ENCODE data around the gene RAB37.

DNA sequence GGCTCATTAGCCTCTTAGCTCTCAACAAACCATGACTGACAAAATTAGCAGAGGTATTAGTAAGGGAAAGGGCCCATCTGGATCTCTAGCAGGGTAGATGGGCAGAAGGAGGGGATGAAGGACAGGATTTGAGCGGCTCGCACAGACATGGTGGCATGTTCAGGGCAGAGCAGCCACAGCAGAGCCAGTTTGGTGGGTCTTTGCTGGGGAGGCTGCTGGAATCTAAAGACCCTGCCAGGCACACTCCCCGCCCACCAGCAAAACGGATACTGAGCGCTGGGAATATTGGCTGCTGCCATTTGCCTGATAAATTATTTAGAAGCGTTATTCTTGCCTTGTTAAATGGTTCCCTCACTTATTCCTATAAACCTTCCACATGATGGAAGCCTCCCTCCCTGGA is 59.8 kb downstream of the RAB37 start:
- no peak for TF ChIP-seq KLF16 (tag by site-specific recombination; IDR thresholded peaks at IDR 0.05)
- TF ChIP-seq, protein P1, sequence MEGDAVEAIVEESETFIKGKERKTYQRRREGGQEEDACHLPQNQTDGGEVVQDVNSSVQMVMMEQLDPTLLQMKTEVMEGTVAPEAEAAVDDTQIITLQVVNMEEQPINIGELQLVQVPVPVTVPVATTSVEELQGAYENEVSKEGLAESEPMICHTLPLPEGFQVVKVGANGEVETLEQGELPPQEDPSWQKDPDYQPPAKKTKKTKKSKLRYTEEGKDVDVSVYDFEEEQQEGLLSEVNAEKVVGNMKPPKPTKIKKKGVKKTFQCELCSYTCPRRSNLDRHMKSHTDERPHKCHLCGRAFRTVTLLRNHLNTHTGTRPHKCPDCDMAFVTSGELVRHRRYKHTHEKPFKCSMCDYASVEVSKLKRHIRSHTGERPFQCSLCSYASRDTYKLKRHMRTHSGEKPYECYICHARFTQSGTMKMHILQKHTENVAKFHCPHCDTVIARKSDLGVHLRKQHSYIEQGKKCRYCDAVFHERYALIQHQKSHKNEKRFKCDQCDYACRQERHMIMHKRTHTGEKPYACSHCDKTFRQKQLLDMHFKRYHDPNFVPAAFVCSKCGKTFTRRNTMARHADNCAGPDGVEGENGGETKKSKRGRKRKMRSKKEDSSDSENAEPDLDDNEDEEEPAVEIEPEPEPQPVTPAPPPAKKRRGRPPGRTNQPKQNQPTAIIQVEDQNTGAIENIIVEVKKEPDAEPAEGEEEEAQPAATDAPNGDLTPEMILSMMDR (tag by site-specific recombination; IDR thresholded peaks at IDR 0.05), result no peak
- TF ChIP-seq ZBTB8A (tag by site-specific recombination; IDR thresholded peaks at IDR 0.05), result no peak

All from HEK293 (cell line).